Measurements from ENCODE around the gene UMODL1.
A peak's percentile ranks its signal among the peaks of the same experiment; 100 is the strongest.

Gene UMODL1

GRCh38 chr21:42080788-42081083 lies 9.6 kb downstream of the UMODL1 start:
- peak in 1 of 2 donors; percentile 18 for DNase-seq

- DNase-seq, result peak in 1 of 2 donors; percentile 37
Observed at GRCh38 chr21:42081138-42081537, 10.0 kb downstream of the UMODL1 start.

GRCh38 chr21:42081931-42082381 lies 10.8 kb downstream of the UMODL1 start:
- DNase-seq, result no peak

GRCh38 chr21:42082501-42083360 lies 11.6 kb downstream of the UMODL1 start:
- no peak for DNase-seq

GRCh38 chr21:42083361-42083690 lies 12.2 kb downstream of the UMODL1 start:
- DNase-seq, result no peak

- DNase-seq, result no peak
Observed at GRCh38 chr21:42084079-42084478, 13.0 kb downstream of the UMODL1 start.

- DNase-seq, result no peak
Observed at GRCh38 chr21:42085246-42086077, 14.3 kb downstream of the UMODL1 start.

- DNase-seq, result no peak
Observed at GRCh38 chr21:42086969-42087368, 15.9 kb downstream of the UMODL1 start.

- no peak for DNase-seq
Observed at GRCh38 chr21:42088148-42088547, 17.0 kb downstream of the UMODL1 start.

- DNase-seq, result no peak
Observed at GRCh38 chr21:42088658-42089057, 17.5 kb downstream of the UMODL1 start.

GRCh38 chr21:42089093-42089631 lies 18.0 kb downstream of the UMODL1 start:
- no peak for DNase-seq

- DNase-seq, result no peak
Observed at GRCh38 chr21:42089665-42090310, 18.7 kb downstream of the UMODL1 start.

GRCh38 chr21:42091899-42092508 lies 20.9 kb downstream of the UMODL1 start:
- DNase-seq, result no peak

- DNase-seq, result no peak
Observed at GRCh38 chr21:42092771-42093170, 21.7 kb downstream of the UMODL1 start.

GRCh38 chr21:42093186-42093585 lies 22.1 kb downstream of the UMODL1 start:
- no peak for DNase-seq

- no peak for DNase-seq
Observed at GRCh38 chr21:42093991-42094421, 22.9 kb downstream of the UMODL1 start.

GRCh38 chr21:42094811-42095210 lies 23.7 kb downstream of the UMODL1 start:
- no peak for DNase-seq

GRCh38 chr21:42095581-42095980 lies 24.5 kb downstream of the UMODL1 start:
- no peak for DNase-seq

GRCh38 chr21:42096566-42096965 lies 25.4 kb downstream of the UMODL1 start:
- DNase-seq, result no peak

GRCh38 chr21:42097274-42097673 lies 26.2 kb downstream of the UMODL1 start:
- DNase-seq, result no peak

- peak in 1 of 2 donors; percentile 54 for DNase-seq
Observed at GRCh38 chr21:42097860-42098454, 26.8 kb downstream of the UMODL1 start.

GRCh38 chr21:42098957-42099505 lies 27.9 kb downstream of the UMODL1 start:
- DNase-seq, result no peak
